Heart left ventricle (tissue), 13 donors: Measurements from ENCODE around the gene PROZ.

Experiments
- CTCF ChIP-seq, 12 donors: fragments of 200-600 bp; sonication (generic) in 4 of 12; IDR thresholded peaks; one replicate each; pipeline versions ENCODE4 v1.5.0 to v1.8.0; 2018 to 2022; ENCODE audit warnings: antibody characterized with exemption in 12 of 12, mild to moderate bottlenecking in 5 of 12
- POLR2A ChIP-seq, 2 donors: fragments of 450-650 bp; IDR thresholded peaks; one replicate each; pipeline ENCODE4 v1.6.1; 2017; ENCODE audit warnings: antibody characterized with exemption in 2 of 2, mild to moderate bottlenecking in 2 of 2, moderate library complexity in 2 of 2
- donor health status: ischemic (EF 13 %, LVEDD 7.1; RV severe dilation, severe dysfunction).
- donor health status: DM: no; HTN: yes; CAD: no.
- donor health status: DM: no; HTN: no; CAD: no.
- donor health status: ischemic (EF 25% LVEDD 6.9; RV normal size, moderate dysfunction).
- donor health status: ischemic (EF 25% LVEDD 5.7; RV mildly dilated, moderate dysfunction).
- donor health status: ischemic (EF 35%, LVEDD 5.7; RV mildly dilated, moderate dysfunction).
- donor health status: nonischemic (EF 11% LVEDD 7.7; RV severe dilation, severe dysfunction).
- donor health status: DM: yes; HTN: yes; CAD: no.
- donor health status: PGD.
- donor health status: ischemic (EF 29% LVEDD 5.4; RV normal size, mild dysfunction).
- donor health status: nonischemic (EF 23%, LVEDD 6.1; RV moderate dilation, normal function).

- TF ChIP-seq CTCF (IDR thresholded peaks at IDR 0.05) = no peak
- no peak for TF ChIP-seq POLR2A (IDR thresholded peaks at IDR 0.05)
Observed at GRCh38 chr13:113113846-113114271, 44.6 kb upstream of the PROZ start.
